Measurements from ENCODE around the gene DCDC2B.

DCDC2B gene

DNA sequence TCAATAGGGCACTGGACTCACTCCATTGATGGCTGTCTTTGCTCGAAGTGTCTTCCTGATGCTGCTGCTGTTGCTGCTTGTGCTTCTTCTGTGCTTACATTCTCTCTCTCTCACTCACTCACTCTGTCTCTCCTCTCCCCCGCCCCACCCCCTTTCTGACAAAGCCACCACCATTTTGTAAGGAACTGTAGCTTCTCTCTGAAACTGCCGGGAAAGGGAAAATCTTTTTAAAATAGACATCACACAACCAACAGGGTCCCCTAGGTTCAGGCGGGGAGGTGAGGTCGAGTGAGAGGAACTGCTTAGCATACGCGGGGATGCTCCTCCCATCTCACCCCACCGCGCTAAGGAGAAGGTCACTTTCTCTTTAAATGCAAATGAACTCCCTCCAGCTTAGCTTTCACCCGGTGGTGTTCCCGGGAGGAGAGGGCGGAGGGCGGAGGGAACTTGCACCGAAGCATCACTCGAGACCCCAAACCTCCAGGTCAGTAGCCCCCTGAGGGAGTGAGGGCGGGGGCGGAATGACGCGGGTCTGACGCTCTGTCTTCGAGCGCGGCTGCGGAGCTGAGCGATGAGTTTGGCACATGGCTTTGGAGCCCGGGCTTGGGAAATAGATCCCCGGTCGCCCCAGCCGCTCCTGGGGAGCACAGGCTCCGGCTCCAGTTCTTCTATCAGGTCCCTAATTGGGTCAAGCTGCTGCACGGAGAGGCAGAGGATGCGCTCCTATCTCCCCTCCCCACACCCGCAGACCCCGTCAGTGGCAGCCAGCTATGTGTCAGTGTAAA is 8.5 kb upstream of the DCDC2B start, which contains the start of gene CCDC28B:
TSS of gene CCDC28B (plus strand) at position 370 of the 785 bp plus-strand sequence. CDS start 1,341 bp downstream, outside the sequence.
- ATAC-seq: peak; percentile 60
- TF ChIP-seq ZNF8 (CRISPR knock-in tag; IDR thresholded peaks at IDR 0.05) (no peak; the same call in 1 of the 2 replicates), ZC3H10 (CRISPR knock-in tag; IDR thresholded peaks at IDR 0.05) (no peak), RARB (CRISPR knock-in tag; IDR thresholded peaks at IDR 0.05) (no peak)
- TF ChIP-seq, protein P1, sequence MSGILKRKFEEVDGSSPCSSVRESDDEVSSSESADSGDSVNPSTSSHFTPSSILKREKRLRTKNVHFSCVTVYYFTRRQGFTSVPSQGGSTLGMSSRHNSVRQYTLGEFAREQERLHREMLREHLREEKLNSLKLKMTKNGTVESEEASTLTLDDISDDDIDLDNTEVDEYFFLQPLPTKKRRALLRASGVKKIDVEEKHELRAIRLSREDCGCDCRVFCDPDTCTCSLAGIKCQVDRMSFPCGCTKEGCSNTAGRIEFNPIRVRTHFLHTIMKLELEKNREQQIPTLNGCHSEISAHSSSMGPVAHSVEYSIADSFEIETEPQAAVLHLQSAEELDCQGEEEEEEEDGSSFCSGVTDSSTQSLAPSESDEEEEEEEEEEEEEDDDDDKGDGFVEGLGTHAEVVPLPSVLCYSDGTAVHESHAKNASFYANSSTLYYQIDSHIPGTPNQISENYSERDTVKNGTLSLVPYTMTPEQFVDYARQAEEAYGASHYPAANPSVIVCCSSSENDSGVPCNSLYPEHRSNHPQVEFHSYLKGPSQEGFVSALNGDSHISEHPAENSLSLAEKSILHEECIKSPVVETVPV (CRISPR knock-in tag; IDR thresholded peaks at IDR 0.05): 0 out of 2 replicates have a peak, but pooled peaks have one; percentile 6

DNA sequence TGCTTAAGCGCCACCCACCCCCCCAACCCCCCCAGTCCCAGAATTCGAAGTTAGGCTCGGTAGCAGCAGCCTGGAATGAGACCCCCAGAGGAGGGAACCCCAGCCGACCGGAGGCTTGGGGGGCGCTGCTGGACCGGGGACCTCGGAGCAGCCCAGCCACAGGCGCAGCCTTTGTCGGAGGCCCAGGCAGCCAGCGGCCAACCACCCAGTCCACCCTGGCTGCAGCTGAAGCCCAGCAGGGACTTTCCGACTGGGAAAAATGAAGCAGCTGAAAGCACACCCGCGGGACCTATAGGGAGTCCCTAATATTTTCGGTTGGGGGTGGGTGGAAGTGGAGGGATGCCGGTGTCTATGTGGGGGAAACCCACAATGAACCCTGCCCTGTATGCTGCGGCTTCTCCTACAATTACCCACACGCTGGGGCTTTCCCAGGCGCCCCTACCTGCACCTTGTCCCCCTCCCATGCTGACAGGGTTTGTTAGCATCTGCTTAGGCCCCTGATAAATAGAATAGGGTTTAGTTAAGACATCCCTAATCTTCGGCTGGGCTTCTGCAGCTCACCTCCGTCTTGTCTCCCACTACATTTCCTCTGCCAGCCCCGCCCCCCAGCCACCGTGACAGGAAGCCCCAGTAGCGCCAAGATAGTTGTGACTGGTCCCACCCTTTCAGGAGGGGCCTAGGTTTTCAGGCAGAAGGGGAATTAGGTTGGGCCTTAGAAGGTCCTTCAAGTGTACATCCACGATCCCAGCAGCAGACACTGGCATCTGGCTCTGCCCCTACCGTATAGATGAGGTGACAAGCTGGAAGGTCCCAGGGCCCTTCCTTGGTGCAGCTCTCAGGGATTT is 7.7 kb upstream of the DCDC2B start:
- no peak for TF ChIP-seq TOX (CRISPR knock-in tag; IDR thresholded peaks at IDR 0.05; ENCODE audit: borderline replicate concordance)
- TF ChIP-seq, protein P2, sequence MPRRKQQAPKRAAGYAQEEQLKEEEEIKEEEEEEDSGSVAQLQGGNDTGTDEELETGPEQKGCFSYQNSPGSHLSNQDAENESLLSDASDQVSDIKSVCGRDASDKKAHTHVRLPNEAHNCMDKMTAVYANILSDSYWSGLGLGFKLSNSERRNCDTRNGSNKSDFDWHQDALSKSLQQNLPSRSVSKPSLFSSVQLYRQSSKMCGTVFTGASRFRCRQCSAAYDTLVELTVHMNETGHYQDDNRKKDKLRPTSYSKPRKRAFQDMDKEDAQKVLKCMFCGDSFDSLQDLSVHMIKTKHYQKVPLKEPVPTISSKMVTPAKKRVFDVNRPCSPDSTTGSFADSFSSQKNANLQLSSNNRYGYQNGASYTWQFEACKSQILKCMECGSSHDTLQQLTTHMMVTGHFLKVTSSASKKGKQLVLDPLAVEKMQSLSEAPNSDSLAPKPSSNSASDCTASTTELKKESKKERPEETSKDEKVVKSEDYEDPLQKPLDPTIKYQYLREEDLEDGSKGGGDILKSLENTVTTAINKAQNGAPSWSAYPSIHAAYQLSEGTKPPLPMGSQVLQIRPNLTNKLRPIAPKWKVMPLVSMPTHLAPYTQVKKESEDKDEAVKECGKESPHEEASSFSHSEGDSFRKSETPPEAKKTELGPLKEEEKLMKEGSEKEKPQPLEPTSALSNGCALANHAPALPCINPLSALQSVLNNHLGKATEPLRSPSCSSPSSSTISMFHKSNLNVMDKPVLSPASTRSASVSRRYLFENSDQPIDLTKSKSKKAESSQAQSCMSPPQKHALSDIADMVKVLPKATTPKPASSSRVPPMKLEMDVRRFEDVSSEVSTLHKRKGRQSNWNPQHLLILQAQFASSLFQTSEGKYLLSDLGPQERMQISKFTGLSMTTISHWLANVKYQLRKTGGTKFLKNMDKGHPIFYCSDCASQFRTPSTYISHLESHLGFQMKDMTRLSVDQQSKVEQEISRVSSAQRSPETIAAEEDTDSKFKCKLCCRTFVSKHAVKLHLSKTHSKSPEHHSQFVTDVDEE (CRISPR knock-in tag; IDR thresholded peaks at IDR 0.05): no peak
- TF ChIP-seq ZNF70 (CRISPR knock-in tag; IDR thresholded peaks at IDR 0.05): no peak
- no peak for TF ChIP-seq ISL1 (CRISPR knock-in tag; IDR thresholded peaks at IDR 0.05)
- TF ChIP-seq, protein P1 (CRISPR knock-in tag; IDR thresholded peaks at IDR 0.05): no peak
- no peak for TF ChIP-seq CSDC2 (CRISPR knock-in tag; IDR thresholded peaks at IDR 0.05)
- TF ChIP-seq GLIS3 (CRISPR knock-in tag; IDR thresholded peaks at IDR 0.05): no peak
- TF ChIP-seq ARNTL (CRISPR knock-in tag; IDR thresholded peaks at IDR 0.05; ENCODE audit: borderline replicate concordance, low read depth): no peak
- TF ChIP-seq ZNF8 (CRISPR knock-in tag; IDR thresholded peaks at IDR 0.05): no peak
- peak; percentile 53 for ATAC-seq

DNA sequence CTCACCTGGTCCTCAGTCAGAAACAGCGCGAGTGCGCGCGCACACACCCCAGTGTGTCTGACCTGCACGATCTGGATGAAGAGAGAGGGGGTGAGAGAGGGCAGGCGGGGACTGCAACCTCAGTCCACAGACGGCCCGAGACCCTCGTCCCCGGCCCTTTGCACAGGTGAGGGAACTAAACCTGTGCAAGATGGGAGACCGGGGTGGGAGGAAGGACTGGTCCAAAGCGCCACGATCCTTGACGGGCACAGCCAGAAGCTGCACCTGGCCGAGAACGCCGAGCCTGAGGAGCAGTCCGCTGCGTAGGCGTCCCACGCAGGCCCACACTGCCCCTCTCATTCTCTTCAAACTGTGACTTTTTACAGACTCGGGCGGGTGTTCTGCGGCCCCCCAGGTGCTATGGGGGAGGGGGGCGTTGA is 3.9 kb upstream of the DCDC2B start:
- TF ChIP-seq, protein P3, sequence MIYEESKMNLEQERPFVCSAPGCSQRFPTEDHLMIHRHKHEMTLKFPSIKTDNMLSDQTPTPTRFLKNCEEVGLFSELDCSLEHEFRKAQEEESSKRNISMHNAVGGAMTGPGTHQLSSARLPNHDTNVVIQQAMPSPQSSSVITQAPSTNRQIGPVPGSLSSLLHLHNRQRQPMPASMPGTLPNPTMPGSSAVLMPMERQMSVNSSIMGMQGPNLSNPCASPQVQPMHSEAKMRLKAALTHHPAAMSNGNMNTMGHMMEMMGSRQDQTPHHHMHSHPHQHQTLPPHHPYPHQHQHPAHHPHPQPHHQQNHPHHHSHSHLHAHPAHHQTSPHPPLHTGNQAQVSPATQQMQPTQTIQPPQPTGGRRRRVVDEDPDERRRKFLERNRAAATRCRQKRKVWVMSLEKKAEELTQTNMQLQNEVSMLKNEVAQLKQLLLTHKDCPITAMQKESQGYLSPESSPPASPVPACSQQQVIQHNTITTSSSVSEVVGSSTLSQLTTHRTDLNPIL (CRISPR knock-in tag; IDR thresholded peaks at IDR 0.05; ENCODE audit: low read depth): no peak
- TF ChIP-seq ZNF70 (CRISPR knock-in tag; IDR thresholded peaks at IDR 0.05) (no peak), SNAI2 (CRISPR knock-in tag; IDR thresholded peaks at IDR 0.05) (no peak), ZC3H10 (CRISPR knock-in tag; IDR thresholded peaks at IDR 0.05) (no peak), ISL1 (CRISPR knock-in tag; IDR thresholded peaks at IDR 0.05) (no peak), OSR1 (CRISPR knock-in tag; IDR thresholded peaks at IDR 0.05) (no peak), CSDC2 (CRISPR knock-in tag; IDR thresholded peaks at IDR 0.05) (no peak), ESRRG (CRISPR knock-in tag; IDR thresholded peaks at IDR 0.05) (no peak), ZNF565 (CRISPR knock-in tag; conservative IDR thresholded peaks at IDR 0.05; ENCODE audit: low read depth) (no peak), ZFP3 (CRISPR knock-in tag; IDR thresholded peaks at IDR 0.05) (no peak), ARNTL (CRISPR knock-in tag; IDR thresholded peaks at IDR 0.05; ENCODE audit: borderline replicate concordance, low read depth) (no peak)
- TF ChIP-seq, protein P1 (CRISPR knock-in tag; IDR thresholded peaks at IDR 0.05): no peak
- TF ChIP-seq, protein P4, sequence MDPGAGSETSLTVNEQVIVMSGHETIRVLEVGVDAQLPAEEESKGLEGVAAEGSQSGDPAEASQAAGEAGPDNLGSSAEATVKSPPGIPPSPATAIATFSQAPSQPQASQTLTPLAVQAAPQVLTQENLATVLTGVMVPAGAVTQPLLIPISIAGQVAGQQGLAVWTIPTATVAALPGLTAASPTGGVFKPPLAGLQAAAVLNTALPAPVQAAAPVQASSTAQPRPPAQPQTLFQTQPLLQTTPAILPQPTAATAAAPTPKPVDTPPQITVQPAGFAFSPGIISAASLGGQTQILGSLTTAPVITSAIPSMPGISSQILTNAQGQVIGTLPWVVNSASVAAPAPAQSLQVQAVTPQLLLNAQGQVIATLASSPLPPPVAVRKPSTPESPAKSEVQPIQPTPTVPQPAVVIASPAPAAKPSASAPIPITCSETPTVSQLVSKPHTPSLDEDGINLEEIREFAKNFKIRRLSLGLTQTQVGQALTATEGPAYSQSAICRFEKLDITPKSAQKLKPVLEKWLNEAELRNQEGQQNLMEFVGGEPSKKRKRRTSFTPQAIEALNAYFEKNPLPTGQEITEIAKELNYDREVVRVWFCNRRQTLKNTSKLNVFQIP (CRISPR knock-in tag; IDR thresholded peaks at IDR 0.05; ENCODE audit: borderline replicate concordance, low read depth): no peak
- TF ChIP-seq, protein P5, sequence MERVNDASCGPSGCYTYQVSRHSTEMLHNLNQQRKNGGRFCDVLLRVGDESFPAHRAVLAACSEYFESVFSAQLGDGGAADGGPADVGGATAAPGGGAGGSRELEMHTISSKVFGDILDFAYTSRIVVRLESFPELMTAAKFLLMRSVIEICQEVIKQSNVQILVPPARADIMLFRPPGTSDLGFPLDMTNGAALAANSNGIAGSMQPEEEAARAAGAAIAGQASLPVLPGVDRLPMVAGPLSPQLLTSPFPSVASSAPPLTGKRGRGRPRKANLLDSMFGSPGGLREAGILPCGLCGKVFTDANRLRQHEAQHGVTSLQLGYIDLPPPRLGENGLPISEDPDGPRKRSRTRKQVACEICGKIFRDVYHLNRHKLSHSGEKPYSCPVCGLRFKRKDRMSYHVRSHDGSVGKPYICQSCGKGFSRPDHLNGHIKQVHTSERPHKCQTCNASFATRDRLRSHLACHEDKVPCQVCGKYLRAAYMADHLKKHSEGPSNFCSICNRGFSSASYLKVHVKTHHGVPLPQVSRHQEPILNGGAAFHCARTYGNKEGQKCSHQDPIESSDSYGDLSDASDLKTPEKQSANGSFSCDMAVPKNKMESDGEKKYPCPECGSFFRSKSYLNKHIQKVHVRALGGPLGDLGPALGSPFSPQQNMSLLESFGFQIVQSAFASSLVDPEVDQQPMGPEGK (CRISPR knock-in tag; IDR thresholded peaks at IDR 0.05; ENCODE audit: borderline replicate concordance): no peak
- ATAC-seq: no peak
